Muscle of leg (tissue), 11 donors: ENCODE data around the gene COL25A1. TPM values are rescaled to one million over a fixed set of nuclear protein-coding genes. Genes with fewer than 3 reads are reported as not detected.

Source experiments
- DNase-seq: peaks from one replicate; pipeline ENCODE4 v3.0.0; 2013
- H3K27ac ChIP-seq: one replicate; pipeline ENCODE4 v1.5.1; 2013; ENCODE audit warnings: mild to moderate bottlenecking, low read length, control low read depth
- H3K27me3 ChIP-seq: one replicate; pipeline ENCODE4 v1.6.1; 2013; ENCODE audit warnings: low read length; ENCODE audit not compliant: control insufficient read depth, insufficient read depth
- H3K36me3 ChIP-seq: one replicate; pipeline ENCODE4 v1.6.1; 2013; ENCODE audit warnings: low read length; ENCODE audit not compliant: control insufficient read depth, insufficient read depth
- H3K4me1 ChIP-seq: one replicate; pipeline ENCODE4 v1.6.1; 2013; ENCODE audit warnings: low read length; ENCODE audit not compliant: control insufficient read depth, insufficient read depth
- H3K4me3 ChIP-seq: one replicate; pipeline ENCODE4 v1.5.1; 2013; ENCODE audit warnings: low read length, control low read depth
- H3K9me3 ChIP-seq: replicated peaks from 2 replicates; pipeline ENCODE4 v1.6.1; 2013; ENCODE audit warnings: low read depth, low read length; ENCODE audit not compliant: control insufficient read depth
- WGBS: methylation state at CpG from one replicate; pipeline ENCODE4 v1.1.5; 2013; ENCODE audit warnings: missing lambda C conversion rate; ENCODE audit not compliant: insufficient coverage; 5-methylcytosine and 5-hydroxymethylcytosine counted together
- polyA plus RNA-seq, 8 donors: library from polyadenylated mRNA; unstranded; fragments of 120-200 nt; gene quantifications; one replicate each; pipeline versions ENCODE4 v1.2.1 to v1.2.3, GENCODE V29; 2013; ENCODE audit warnings: inconsistent platforms in 1 of 8, low replicate concordance in 1 of 8; ENCODE audit not compliant: insufficient read length in 8 of 8, insufficient read depth in 1 of 8
- total RNA-seq: library from RNA; stranded (reverse); fragments of 120-200 nt; gene quantifications from one replicate; pipeline ENCODE4 v1.2.4, GENCODE V29; 2013

The COL25A1 gene
- total and polyA plus RNA-seq, 9 donors: 4.5 to 9.7 (median 5.6) TPM

DNA sequence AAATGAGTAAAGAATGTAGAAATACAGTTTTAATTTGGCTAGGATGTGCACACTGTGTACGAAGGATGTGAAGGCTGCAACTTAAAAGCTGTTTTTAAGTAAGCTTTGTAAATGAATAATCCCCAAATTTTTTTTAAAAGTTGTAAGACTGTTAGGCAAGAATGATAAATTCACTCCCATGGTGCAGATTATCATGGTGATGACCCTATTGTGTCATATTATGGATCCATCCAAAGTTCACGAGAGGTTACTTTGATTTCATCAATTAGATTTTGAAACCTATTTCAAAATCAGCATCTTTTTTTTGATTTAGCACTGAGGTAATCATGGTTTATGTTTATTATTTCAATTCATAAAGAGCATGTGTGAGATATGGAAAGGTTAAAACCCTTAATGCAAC is 476.7 kb downstream of the COL25A1 start:
- WGBS: no CpG with 5 or more reads among the region's 2 CpGs
- no peak for DNase-seq
- H3K9me3 ChIP-seq: no peaks in the 10 kb centered on the region
- H3K36me3 ChIP-seq: no peaks in the 10 kb centered on the region
- H3K27ac ChIP-seq: no peak overlapping the region
- peaks cover 7% of the 10 kb centered on the region for H3K4me1 ChIP-seq
- no peak overlapping the region for H3K4me3 ChIP-seq
- H3K27me3 ChIP-seq: no peaks in the 10 kb centered on the region

DNA sequence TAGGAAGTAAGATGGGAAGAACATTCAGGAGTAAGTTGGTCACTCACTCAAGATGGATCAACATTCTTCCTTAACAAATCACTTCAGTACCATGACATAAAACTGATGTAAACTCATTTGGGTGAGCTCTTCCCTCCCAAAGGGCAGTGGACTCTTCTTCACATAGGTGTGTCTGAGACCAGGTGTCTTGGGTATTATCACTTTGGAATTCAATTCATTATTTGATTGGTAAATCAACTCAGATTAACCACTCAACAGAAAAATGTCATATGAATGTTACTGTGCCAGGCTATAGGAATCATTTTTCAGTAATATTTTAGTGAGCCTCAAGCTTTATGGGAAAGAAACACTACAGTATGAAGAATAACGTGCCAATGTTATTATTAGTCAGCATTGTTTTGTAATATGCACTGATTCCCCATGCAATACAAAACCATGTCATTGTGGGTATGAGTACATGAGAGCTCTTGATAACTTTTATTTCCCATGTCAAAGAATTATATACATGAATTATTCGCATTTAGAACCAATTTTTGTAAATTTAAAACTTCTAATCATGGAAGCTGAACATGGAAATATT is 481.0 kb downstream of the COL25A1 start:
- Histone ChIP-seq H3K9me3 (no peaks in the 10 kb centered on the region), H3K4me1 (no peaks in the 10 kb centered on the region), H3K36me3 (no peaks in the 10 kb centered on the region), H3K27me3 (no peaks in the 10 kb centered on the region), H3K27ac (no peak overlapping the region), H3K4me3 (no peak overlapping the region)
- no peak for DNase-seq
- no CpG with 5 or more reads among the region's 2 CpGs for WGBS

DNA sequence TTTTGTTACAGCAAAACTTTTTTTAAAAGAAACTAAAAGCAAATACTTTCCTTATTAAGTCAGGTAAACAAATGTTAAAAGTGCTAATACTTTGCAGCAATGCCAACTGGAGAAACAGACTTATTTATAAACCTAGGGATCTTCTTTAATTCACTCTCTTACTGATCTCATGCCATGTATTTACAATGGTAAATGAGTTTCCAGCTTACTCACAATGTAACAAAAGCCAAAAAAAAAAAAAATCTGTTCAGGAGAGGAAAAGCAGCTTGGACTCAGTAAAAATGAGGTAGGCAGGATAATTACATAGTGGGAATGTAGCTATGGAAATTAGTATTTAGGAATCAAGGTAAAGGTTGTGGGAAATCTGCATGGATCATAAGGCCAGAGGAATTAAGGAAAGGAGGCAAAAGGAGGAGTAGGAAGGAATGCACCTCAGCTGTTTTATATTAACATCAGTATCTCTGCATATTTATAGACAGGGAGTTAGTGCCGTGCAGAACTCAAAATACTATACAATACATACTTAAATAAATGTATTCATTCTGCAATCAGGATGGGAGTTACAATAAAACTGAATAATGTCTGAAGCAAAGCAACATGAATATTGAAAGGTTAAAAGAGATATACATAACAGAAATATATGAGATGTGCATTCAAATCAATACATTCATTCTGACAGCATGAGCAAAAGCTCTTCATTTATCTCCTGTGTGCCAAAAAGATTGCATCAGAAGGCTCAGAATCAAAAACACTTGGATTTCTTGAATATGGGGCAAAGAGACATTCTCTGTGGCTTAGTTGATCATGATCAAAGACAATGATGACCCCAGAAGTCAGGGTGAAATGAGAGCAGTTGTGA is 481.7 kb downstream of the COL25A1 start:
- no peak overlapping the region for H3K27ac ChIP-seq
- no peak overlapping the region for H3K4me3 ChIP-seq
- H3K36me3 ChIP-seq: no peaks in the 10 kb centered on the region
- no peaks in the 10 kb centered on the region for H3K9me3 ChIP-seq
- WGBS: no CpG with 5 or more reads among the region's 1 CpG
- H3K27me3 ChIP-seq: no peaks in the 10 kb centered on the region
- no peaks in the 10 kb centered on the region for H3K4me1 ChIP-seq
- DNase-seq: no peak

DNA sequence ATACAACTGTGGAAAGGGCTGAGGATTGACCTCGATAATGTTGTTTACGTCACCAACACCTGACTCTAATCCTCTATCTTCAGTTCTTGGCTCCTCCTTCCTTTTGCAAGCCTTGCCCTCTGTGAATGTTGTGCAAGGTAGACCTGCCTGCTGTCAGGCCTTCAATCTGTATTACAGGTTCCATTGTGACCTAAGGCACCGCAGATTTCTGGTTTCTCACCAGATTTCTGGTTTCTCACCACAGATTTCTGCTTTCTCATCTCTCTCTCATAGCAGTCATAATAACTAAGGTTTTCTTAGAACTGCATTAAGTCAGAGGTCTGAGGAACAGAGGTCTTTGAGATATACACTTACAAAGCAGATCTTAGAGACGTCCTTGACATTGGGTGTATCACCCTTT is 488.1 kb downstream of the COL25A1 start:
- no peaks in the 10 kb centered on the region for H3K9me3 ChIP-seq
- no peak overlapping the region for H3K27ac ChIP-seq
- H3K27me3 ChIP-seq: no peaks in the 10 kb centered on the region
- DNase-seq: no peak
- H3K36me3 ChIP-seq: no peaks in the 10 kb centered on the region
- H3K4me3 ChIP-seq: no peak overlapping the region
- no peaks in the 10 kb centered on the region for H3K4me1 ChIP-seq
- WGBS: no CpG with 5 or more reads among the region's 4 CpGs

GRCh38 chr4:108813261-108813660 is 489.2 kb downstream of the COL25A1 start:
- Histone ChIP-seq H3K36me3 (no peaks in the 10 kb centered on the region), H3K27ac (no peak overlapping the region), H3K4me3 (no peak overlapping the region), H3K9me3 (no peaks in the 10 kb centered on the region), H3K27me3 (no peaks in the 10 kb centered on the region), H3K4me1 (no peaks in the 10 kb centered on the region)
- DNase-seq: no peak
- no CpG with 5 or more reads among the region's 3 CpGs for WGBS

- no CpG with 5 or more reads among the region's 1 CpG for WGBS
- Histone ChIP-seq H3K9me3 (no peaks in the 10 kb centered on the region), H3K27me3 (no peaks in the 10 kb centered on the region), H3K36me3 (no peaks in the 10 kb centered on the region), H3K27ac (no peak overlapping the region), H3K4me1 (no peaks in the 10 kb centered on the region), H3K4me3 (no peak overlapping the region)
- DNase-seq: no peak
Observed at GRCh38 chr4:108811486-108811885, 491.0 kb downstream of the COL25A1 start.

DNA sequence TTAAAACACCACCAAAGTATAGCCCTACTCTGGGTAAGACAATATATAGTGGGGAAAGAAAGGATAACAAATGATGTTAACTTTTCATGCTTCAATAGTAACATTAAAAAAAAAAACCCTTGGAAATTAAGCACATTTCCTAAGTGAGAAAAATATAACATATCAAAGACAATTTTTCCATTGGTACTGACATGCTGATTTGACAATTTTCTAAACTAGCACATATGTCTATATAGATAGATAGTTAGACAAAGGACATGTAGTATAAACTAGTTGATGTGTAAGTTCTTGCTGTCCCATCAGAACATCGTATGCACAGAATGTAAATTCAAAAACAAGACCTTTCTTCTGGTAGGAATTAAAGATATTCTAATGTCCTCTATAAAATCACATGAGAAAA is 492.4 kb downstream of the COL25A1 start:
- H3K9me3 ChIP-seq: no peaks in the 10 kb centered on the region
- H3K27me3 ChIP-seq: no peaks in the 10 kb centered on the region
- no peak overlapping the region for H3K4me3 ChIP-seq
- no peaks in the 10 kb centered on the region for H3K4me1 ChIP-seq
- DNase-seq: no peak
- WGBS: no CpG with 5 or more reads among the region's 1 CpG
- H3K36me3 ChIP-seq: no peaks in the 10 kb centered on the region
- H3K27ac ChIP-seq: no peak overlapping the region

DNA sequence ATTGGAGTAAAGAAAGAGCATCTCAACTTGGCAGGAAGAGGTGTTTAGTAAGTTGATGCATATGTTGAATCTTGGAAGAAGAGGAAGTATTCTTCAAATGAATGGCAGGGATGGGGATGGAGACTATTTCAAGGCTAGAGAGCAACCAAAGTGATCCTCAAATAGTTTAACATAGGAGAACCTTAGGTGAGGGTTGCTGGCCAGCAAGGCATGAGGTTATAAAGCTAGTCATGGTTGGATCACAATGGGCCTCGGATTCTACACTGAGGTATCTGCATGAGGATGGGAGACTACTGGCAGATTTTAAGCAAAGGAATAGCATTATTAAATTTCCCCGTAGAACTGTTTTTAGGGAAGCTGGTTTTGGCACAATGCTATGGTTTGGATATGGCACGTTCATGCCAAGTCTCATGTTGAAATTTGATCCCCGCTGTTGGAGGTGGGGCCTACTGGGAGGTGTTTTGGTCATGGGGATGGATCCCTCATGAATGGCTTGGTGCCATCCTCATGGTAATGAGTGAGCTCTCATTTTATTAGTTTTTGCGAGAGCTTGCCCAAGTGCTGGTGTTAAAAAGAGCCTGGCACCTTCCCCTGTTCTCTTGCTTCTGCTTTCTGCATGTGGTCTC is 497.7 kb downstream of the COL25A1 start:
- Histone ChIP-seq H3K4me1 (no peaks in the 10 kb centered on the region), H3K27me3 (no peaks in the 10 kb centered on the region), H3K27ac (no peak overlapping the region), H3K4me3 (no peak overlapping the region), H3K9me3 (no peaks in the 10 kb centered on the region), H3K36me3 (no peaks in the 10 kb centered on the region)
- DNase-seq: no peak
- WGBS: 73% methylated on average over 2 of the region's 5 CpGs

DNA sequence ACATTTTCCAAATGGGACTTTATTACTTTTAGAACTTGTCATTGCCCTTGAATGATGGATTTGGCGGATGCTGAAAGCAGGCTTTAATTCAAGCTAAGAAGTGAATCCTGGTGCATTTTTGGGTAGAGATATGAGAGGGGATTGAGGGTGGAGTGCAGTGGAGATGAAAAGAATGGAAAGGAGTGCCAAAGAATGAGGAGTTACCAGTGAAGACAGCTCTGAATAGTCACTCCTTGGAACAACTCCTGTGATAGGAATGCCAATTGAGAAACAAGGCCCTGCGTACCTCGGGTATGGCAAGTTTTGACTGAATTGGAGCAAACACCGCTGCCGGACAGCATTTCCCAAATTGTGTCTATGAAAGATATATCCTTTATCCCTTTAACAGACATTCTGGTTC is 503.2 kb downstream of the COL25A1 start:
- Histone ChIP-seq H3K4me1 (no peaks in the 10 kb centered on the region), H3K4me3 (no peak overlapping the region), H3K36me3 (no peaks in the 10 kb centered on the region), H3K27ac (no peak overlapping the region), H3K9me3 (no peaks in the 10 kb centered on the region), H3K27me3 (no peaks in the 10 kb centered on the region)
- DNase-seq: peak; percentile 4
- WGBS: 73% methylated on average over 3 of the region's 5 CpGs

- no peak for DNase-seq
- WGBS: no CpG with 5 or more reads among the region's 3 CpGs
- Histone ChIP-seq H3K4me3 (no peak overlapping the region), H3K9me3 (no peaks in the 10 kb centered on the region), H3K27ac (no peak overlapping the region), H3K27me3 (no peaks in the 10 kb centered on the region), H3K36me3 (no peaks in the 10 kb centered on the region), H3K4me1 (no peaks in the 10 kb centered on the region)
Observed at GRCh38 chr4:108796173-108796572, 506.3 kb downstream of the COL25A1 start.
